Measurements from ENCODE around the gene ADAMTS15.

GRCh38 chr11:130439160-130439519 lies 9.3 kb upstream of the ADAMTS15 start:
- TF ChIP-seq EP300 (IDR thresholded peaks at IDR 0.05), result no peak
- TF ChIP-seq, protein P1, sequence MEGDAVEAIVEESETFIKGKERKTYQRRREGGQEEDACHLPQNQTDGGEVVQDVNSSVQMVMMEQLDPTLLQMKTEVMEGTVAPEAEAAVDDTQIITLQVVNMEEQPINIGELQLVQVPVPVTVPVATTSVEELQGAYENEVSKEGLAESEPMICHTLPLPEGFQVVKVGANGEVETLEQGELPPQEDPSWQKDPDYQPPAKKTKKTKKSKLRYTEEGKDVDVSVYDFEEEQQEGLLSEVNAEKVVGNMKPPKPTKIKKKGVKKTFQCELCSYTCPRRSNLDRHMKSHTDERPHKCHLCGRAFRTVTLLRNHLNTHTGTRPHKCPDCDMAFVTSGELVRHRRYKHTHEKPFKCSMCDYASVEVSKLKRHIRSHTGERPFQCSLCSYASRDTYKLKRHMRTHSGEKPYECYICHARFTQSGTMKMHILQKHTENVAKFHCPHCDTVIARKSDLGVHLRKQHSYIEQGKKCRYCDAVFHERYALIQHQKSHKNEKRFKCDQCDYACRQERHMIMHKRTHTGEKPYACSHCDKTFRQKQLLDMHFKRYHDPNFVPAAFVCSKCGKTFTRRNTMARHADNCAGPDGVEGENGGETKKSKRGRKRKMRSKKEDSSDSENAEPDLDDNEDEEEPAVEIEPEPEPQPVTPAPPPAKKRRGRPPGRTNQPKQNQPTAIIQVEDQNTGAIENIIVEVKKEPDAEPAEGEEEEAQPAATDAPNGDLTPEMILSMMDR (IDR thresholded peaks at IDR 0.05), result no peak
- no peak for TF ChIP-seq POLR2A (IDR thresholded peaks at IDR 0.05; ENCODE audit: low read depth)
- TF ChIP-seq POLR2AphosphoS5 (IDR thresholded peaks at IDR 0.05), result no peak
